ENCODE results near the gene AUNIP.

DNA sequence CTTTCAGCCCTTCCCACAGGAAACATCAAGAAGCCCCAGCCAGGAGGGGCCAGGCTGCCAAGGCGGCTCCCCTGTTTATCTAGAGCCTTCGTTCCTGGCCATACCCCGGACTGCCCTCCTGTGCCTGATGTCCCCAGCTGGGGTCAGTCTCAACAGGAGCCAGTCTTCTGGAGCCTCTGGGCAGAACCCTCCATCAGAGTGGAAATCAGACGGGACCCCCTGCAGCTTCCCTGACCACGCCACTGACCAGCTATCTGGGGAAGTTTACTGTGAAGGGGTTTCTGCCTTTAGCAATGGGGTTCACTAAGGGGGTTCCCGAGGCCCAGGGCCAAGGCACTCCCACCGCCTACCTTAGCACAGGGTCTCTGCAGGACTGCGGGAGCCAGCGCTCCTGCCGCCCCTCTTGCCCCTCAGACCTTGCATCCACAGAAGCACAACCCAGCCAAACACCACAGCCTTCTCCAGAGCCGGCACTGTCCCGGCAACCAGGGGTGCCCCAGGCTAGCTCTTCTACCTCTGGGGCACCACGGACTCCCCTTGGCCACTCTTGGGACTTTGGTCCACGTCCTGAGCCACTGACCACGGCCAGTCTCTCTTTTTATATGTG is 43.0 kb downstream of the AUNIP start:
- TF ChIP-seq, protein P1, sequence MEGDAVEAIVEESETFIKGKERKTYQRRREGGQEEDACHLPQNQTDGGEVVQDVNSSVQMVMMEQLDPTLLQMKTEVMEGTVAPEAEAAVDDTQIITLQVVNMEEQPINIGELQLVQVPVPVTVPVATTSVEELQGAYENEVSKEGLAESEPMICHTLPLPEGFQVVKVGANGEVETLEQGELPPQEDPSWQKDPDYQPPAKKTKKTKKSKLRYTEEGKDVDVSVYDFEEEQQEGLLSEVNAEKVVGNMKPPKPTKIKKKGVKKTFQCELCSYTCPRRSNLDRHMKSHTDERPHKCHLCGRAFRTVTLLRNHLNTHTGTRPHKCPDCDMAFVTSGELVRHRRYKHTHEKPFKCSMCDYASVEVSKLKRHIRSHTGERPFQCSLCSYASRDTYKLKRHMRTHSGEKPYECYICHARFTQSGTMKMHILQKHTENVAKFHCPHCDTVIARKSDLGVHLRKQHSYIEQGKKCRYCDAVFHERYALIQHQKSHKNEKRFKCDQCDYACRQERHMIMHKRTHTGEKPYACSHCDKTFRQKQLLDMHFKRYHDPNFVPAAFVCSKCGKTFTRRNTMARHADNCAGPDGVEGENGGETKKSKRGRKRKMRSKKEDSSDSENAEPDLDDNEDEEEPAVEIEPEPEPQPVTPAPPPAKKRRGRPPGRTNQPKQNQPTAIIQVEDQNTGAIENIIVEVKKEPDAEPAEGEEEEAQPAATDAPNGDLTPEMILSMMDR (IDR thresholded peaks at IDR 0.05; ENCODE audit: low read depth, low read length): no peak
- no peak for TF ChIP-seq MYC (IDR thresholded peaks at IDR 0.05; ENCODE audit: low read depth, low read length)
